HG03457 (cell line): Measurements from ENCODE around the gene NFATC1.
"Not testable (repeated sequence)": the region's sequence is repeated elsewhere in the genome, so short reads cannot be mapped to it uniquely, and the experiment has no call there.

ENCODE experiments used
- ATAC-seq: cut with Tn5 transposase; IDR thresholded peaks from one replicate; pipeline ENCODE4 v1.9.1; 2021; ENCODE audit warnings: moderate number of reproducible peaks; ENCODE audit not compliant: unreplicated experiment

The NFATC1 gene

GRCh38 chr18:79469309-79469708 lies 73.6 kb downstream of the NFATC1 start:
- no peak for ATAC-seq

- no peak for ATAC-seq
These were observed 74.2 kb downstream of the NFATC1 start for GRCh38 chr18:79469751-79470505.

GRCh38 chr18:79470547-79470946 lies 74.8 kb downstream of the NFATC1 start:
- ATAC-seq, result no peak

GRCh38 chr18:79471046-79471445 lies 75.3 kb downstream of the NFATC1 start:
- ATAC-seq, result no peak

- no peak for ATAC-seq
These were observed 75.9 kb downstream of the NFATC1 start for GRCh38 chr18:79471597-79471996.

GRCh38 chr18:79472176-79472575 lies 76.4 kb downstream of the NFATC1 start:
- no peak for ATAC-seq

GRCh38 chr18:79472946-79473345 lies 77.2 kb downstream of the NFATC1 start:
- no peak for ATAC-seq

- no peak for ATAC-seq
These were observed 80.5 kb downstream of the NFATC1 start for GRCh38 chr18:79476031-79476917.

- ATAC-seq, result no peak
These were observed 81.3 kb downstream of the NFATC1 start for GRCh38 chr18:79476918-79477571.

- no peak for ATAC-seq
These were observed 82.2 kb downstream of the NFATC1 start for GRCh38 chr18:79477711-79478483.

- no peak for ATAC-seq
These were observed 82.9 kb downstream of the NFATC1 start for GRCh38 chr18:79478484-79479115.

- no peak for ATAC-seq
These were observed 83.5 kb downstream of the NFATC1 start for GRCh38 chr18:79479116-79479760.

- ATAC-seq, result no peak
These were observed 84.0 kb downstream of the NFATC1 start for GRCh38 chr18:79479761-79480161.

- no peak for ATAC-seq
These were observed 84.7 kb downstream of the NFATC1 start for GRCh38 chr18:79480171-79481045.

GRCh38 chr18:79481046-79481790 lies 85.5 kb downstream of the NFATC1 start:
- no peak for ATAC-seq

- ATAC-seq, result not testable (repeated sequence)
These were observed 87.7 kb downstream of the NFATC1 start for GRCh38 chr18:79483393-79483792.

- no peak for ATAC-seq
These were observed 88.3 kb downstream of the NFATC1 start for GRCh38 chr18:79483971-79484491.
